HepG2 (cell line): ENCODE results near the gene SCN4B. TPM values are rescaled to one million over a fixed set of nuclear protein-coding genes. Genes with fewer than 3 reads are reported as not detected.

Experiments
- ATAD3A ChIP-seq: sonication (generic); formaldehyde crosslinking; IDR thresholded peaks from 2 replicates; pipeline ENCODE4 v1.4.0; 2020; ENCODE audit warnings: missing genetic modification reagents
- ATRX ChIP-seq: sonication (generic); formaldehyde crosslinking; IDR thresholded peaks from 2 replicates; pipeline ENCODE4 v1.4.0; 2020; ENCODE audit warnings: missing genetic modification reagents, borderline replicate concordance
- CBX2 ChIP-seq, 2 experiments: fragments of 200-600 bp in 1 of 2; sonication (generic); formaldehyde crosslinking in 1 of 2; IDR thresholded peaks; 2 replicates each; pipeline versions ENCODE4 v1.7.0 to v1.8.1; 2018 to 2022; ENCODE audit warnings: low read depth in 2 of 2, low read length in 1 of 2, mild to moderate bottlenecking in 1 of 2, missing genetic modification reagents in 1 of 2
- CHD4 ChIP-seq: fragments of 200-600 bp; sonication (generic); IDR thresholded peaks from 2 replicates; pipeline ENCODE4 v1.7.0; 2017; ENCODE audit warnings: mild to moderate bottlenecking, low read length, borderline replicate concordance
- EP300 ChIP-seq, 3 experiments: sonication (generic) in 1 of 3; formaldehyde crosslinking in 1 of 3; IDR thresholded peaks; 2 replicates each; pipeline versions ENCODE4 v1.5.1 to v1.6.1; 2011 to 2020; ENCODE audit warnings: low read depth in 2 of 3, low read length in 2 of 3, borderline replicate concordance in 1 of 3, improper control_type of control experiment in 1 of 3, mild to moderate bottlenecking in 1 of 3, missing genetic modification reagents in 1 of 3, moderate library complexity in 1 of 3
- FOXA1 ChIP-seq, 2 experiments: fragments of 450-650 bp in 1 of 2; sonication (generic) in 1 of 2; formaldehyde crosslinking in 1 of 2; IDR thresholded peaks; 2 replicates each; pipeline versions ENCODE4 v1.4.0 to v1.6.1; 2016 to 2020; ENCODE audit warnings: missing genetic modification reagents in 1 of 2
- FOXA3 ChIP-seq: IDR thresholded peaks from 2 replicates; pipeline ENCODE4 v1.6.1; 2016; ENCODE audit warnings: missing genetic modification reagents, missing compliant biosample characterization
- GABPB1 ChIP-seq: IDR thresholded peaks from 2 replicates; pipeline ENCODE4 v1.6.1; 2016; ENCODE audit warnings: mild to moderate bottlenecking, missing genetic modification reagents, moderate library complexity, missing compliant biosample characterization
- IKZF1 ChIP-seq: fragments of 450-650 bp; IDR thresholded peaks from 2 replicates; pipeline ENCODE4 v1.7.1; 2016
- JARID2 ChIP-seq: sonication (generic); formaldehyde crosslinking; IDR thresholded peaks from 2 replicates; pipeline ENCODE4 v1.8.1; 2023; ENCODE audit warnings: missing genetic modification reagents, inconsistent platforms; ENCODE audit not compliant: insufficient replicate concordance
- MYNN ChIP-seq: sonication (generic); formaldehyde crosslinking; IDR thresholded peaks from 2 replicates; pipeline ENCODE4 v1.4.0; 2020; ENCODE audit warnings: mild to moderate bottlenecking, low read depth, missing genetic modification reagents
- NR0B2 ChIP-seq: sonication (generic); formaldehyde crosslinking; IDR thresholded peaks from 2 replicates; pipeline ENCODE4 v1.4.0; 2020; ENCODE audit warnings: mild to moderate bottlenecking, missing genetic modification reagents
- PITX1 ChIP-seq: sonication (generic); formaldehyde crosslinking; IDR thresholded peaks from 2 replicates; pipeline ENCODE4 v1.5.1; 2020; ENCODE audit warnings: mild to moderate bottlenecking, missing genetic modification reagents
- RELA ChIP-seq: sonication (generic); formaldehyde crosslinking; IDR thresholded peaks from 2 replicates; pipeline ENCODE4 v1.4.0; 2020; ENCODE audit warnings: missing genetic modification reagents
- RFX5 ChIP-seq: IDR thresholded peaks from 2 replicates; pipeline ENCODE4 v1.6.1; 2011; ENCODE audit warnings: low read depth, low read length, improper control_type of control experiment
- SRY ChIP-seq: sonication (generic); formaldehyde crosslinking; IDR thresholded peaks from 2 replicates; pipeline ENCODE4 v1.8.0; 2022; ENCODE audit warnings: mild to moderate bottlenecking, missing genetic modification reagents
- TAF1 ChIP-seq: sonication (generic); formaldehyde crosslinking; IDR thresholded peaks from 2 replicates; pipeline ENCODE4 v1.4.0; 2020; ENCODE audit warnings: missing genetic modification reagents
- ZBTB7B ChIP-seq: sonication (generic); formaldehyde crosslinking; IDR thresholded peaks from 2 replicates; pipeline ENCODE4 v1.4.0; 2020; ENCODE audit warnings: missing genetic modification reagents
- ZMYM3 ChIP-seq: sonication (generic); formaldehyde crosslinking; IDR thresholded peaks from 2 replicates; pipeline ENCODE4 v1.5.1; 2020; ENCODE audit warnings: mild to moderate bottlenecking, missing genetic modification reagents
- ZNF501 ChIP-seq: sonication (generic); formaldehyde crosslinking; IDR thresholded peaks from 2 replicates; pipeline ENCODE4 v1.5.1; 2020; ENCODE audit warnings: mild to moderate bottlenecking, moderate library complexity, missing genetic modification reagents
- ZNF577 ChIP-seq: sonication (generic); formaldehyde crosslinking; IDR thresholded peaks from 2 replicates; pipeline ENCODE4 v1.4.0; 2020; ENCODE audit warnings: mild to moderate bottlenecking, low read depth, missing genetic modification reagents, borderline replicate concordance
- ZNF709 ChIP-seq: sonication (generic); formaldehyde crosslinking; IDR thresholded peaks from 2 replicates; pipeline ENCODE4 v1.5.0; 2020; ENCODE audit warnings: mild to moderate bottlenecking, missing genetic modification reagents
- ZNF800 ChIP-seq: sonication (generic); formaldehyde crosslinking; IDR thresholded peaks from 2 replicates; pipeline ENCODE4 v1.4.0; 2020; ENCODE audit warnings: missing genetic modification reagents
- ZNF878 ChIP-seq: sonication (generic); formaldehyde crosslinking; IDR thresholded peaks from 2 replicates; pipeline ENCODE4 v1.8.1; 2023; ENCODE audit warnings: mild to moderate bottlenecking, missing genetic modification reagents, moderate library complexity
- polyA plus RNA-seq, 8 experiments: library from polyadenylated mRNA; depleted of rRNA in 3 of 8; stranded (reverse) in 7 of 8; unstranded in 1 of 8; fragments of >200 nt; fragmentation: Illumina TruSeq in 4 of 8; extraction: Trizol in 4 of 8; gene quantifications; 2 replicates each; pipeline versions ENCODE4 v1.2.1 to v1.2.3, GENCODE V29; 2011 to 2016; ENCODE audit warnings: low read depth in 4 of 8, missing spikeins in 1 of 8, mixed read lengths in 1 of 8; ENCODE audit not compliant: insufficient read depth in 1 of 8
- total RNA-seq, 5 experiments: library from RNA; depleted of rRNA; stranded (reverse); fragments of >200 nt; fragmentation: Illumina TruSeq; extraction: Trizol; gene quantifications; 2 replicates each; pipeline ENCODE4 v1.2.3, GENCODE V29; 2016; ENCODE audit warnings: low read depth in 1 of 5
- TF ChIP-seq, protein P1 (sequence below): sonication (generic); formaldehyde crosslinking; IDR thresholded peaks from 2 replicates; pipeline ENCODE4 v1.4.0; 2020; ENCODE audit warnings: missing genetic modification reagents, mild to moderate bottlenecking, borderline replicate concordance
- TF ChIP-seq, protein P2 (sequence below): sonication (generic); formaldehyde crosslinking; IDR thresholded peaks from 2 replicates; pipeline ENCODE4 v1.5.1; 2020; ENCODE audit warnings: missing genetic modification reagents, mild to moderate bottlenecking, borderline replicate concordance

The SCN4B gene
- total and polyA plus RNA-seq, 2 of the 13 experiments (the other 11 are each of a cell fraction or from before 2014, with no cell fraction given), result 0.04 to 0.29 TPM

DNA sequence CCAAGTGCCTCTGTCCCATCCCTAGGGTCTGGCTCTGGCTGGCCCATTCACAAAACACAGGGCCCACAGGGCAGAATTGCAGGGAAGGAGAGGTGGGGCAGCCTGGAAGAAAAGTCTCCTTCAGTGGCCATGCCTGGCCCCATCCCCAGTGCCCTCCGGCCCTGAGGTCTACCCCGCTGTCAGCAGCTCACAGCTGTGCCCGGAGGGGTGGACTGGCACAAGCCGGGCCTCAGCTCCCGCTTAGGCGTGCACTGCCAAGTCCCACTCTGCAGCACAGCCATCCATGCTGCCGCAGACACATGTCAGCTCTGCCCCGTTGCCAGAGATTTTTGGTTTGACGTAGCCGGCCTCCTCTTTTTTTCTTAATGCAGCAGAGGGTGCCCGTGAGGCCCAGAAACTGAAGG lies 27.7 kb upstream of the SCN4B start (continued):
- no peak for TF ChIP-seq RELA (CRISPR knock-in tag)
- no peak for TF ChIP-seq CBX2 (IDR thresholded peaks at IDR 0.05; ENCODE audit: low read depth, low read length)
- TF ChIP-seq CBX2 (CRISPR knock-in tag; IDR thresholded peaks at IDR 0.05; ENCODE audit: low read depth), result no peak
- TF ChIP-seq ZBTB7B (CRISPR knock-in tag), result no peak
- no peak for TF ChIP-seq FOXA1 (IDR thresholded peaks at IDR 0.05)
- TF ChIP-seq FOXA1 (CRISPR knock-in tag; IDR thresholded peaks at IDR 0.05), result no peak
- no peak for TF ChIP-seq ATAD3A
- no peak for TF ChIP-seq RFX5
- TF ChIP-seq FOXA3 (CRISPR knock-in tag), result no peak
- TF ChIP-seq ZNF501, result no peak
- no peak for TF ChIP-seq JARID2 (CRISPR knock-in tag)
- peak; percentile 28; the same call in 1 of the 2 replicates for TF ChIP-seq PITX1
- no peak for TF ChIP-seq CHD4
- no peak for TF ChIP-seq ZNF577 (CRISPR knock-in tag)
- TF ChIP-seq EP300 (IDR thresholded peaks at IDR 0.05; ENCODE audit: low read depth in 2 of 2, low read length in 2 of 2), result no peak
- TF ChIP-seq EP300 (CRISPR knock-in tag; IDR thresholded peaks at IDR 0.05; ENCODE audit: borderline replicate concordance), result no peak
- no peak for TF ChIP-seq ZNF878 (CRISPR knock-in tag)
- TF ChIP-seq, protein P1, sequence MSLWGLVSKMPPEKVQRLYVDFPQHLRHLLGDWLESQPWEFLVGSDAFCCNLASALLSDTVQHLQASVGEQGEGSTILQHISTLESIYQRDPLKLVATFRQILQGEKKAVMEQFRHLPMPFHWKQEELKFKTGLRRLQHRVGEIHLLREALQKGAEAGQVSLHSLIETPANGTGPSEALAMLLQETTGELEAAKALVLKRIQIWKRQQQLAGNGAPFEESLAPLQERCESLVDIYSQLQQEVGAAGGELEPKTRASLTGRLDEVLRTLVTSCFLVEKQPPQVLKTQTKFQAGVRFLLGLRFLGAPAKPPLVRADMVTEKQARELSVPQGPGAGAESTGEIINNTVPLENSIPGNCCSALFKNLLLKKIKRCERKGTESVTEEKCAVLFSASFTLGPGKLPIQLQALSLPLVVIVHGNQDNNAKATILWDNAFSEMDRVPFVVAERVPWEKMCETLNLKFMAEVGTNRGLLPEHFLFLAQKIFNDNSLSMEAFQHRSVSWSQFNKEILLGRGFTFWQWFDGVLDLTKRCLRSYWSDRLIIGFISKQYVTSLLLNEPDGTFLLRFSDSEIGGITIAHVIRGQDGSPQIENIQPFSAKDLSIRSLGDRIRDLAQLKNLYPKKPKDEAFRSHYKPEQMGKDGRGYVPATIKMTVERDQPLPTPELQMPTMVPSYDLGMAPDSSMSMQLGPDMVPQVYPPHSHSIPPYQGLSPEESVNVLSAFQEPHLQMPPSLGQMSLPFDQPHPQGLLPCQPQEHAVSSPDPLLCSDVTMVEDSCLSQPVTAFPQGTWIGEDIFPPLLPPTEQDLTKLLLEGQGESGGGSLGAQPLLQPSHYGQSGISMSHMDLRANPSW (CRISPR knock-in tag), result no peak
- TF ChIP-seq ZNF800, result no peak
- TF ChIP-seq ATRX (CRISPR knock-in tag), result no peak
- TF ChIP-seq SRY (CRISPR knock-in tag), result no peak
- 0 out of 2 replicates have a peak, but pooled peaks have one; percentile 34 for TF ChIP-seq TAF1 (CRISPR knock-in tag)
- TF ChIP-seq ZMYM3 (CRISPR knock-in tag), result peak; percentile 53; the same call in 1 of the 2 replicates
- TF ChIP-seq, protein P2, sequence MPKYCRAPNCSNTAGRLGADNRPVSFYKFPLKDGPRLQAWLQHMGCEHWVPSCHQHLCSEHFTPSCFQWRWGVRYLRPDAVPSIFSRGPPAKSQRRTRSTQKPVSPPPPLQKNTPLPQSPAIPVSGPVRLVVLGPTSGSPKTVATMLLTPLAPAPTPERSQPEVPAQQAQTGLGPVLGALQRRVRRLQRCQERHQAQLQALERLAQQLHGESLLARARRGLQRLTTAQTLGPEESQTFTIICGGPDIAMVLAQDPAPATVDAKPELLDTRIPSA, result no peak
- TF ChIP-seq GABPB1, result peak; percentile 22; the same call in 1 of the 2 replicates
- TF ChIP-seq IKZF1, result no peak
- TF ChIP-seq ZNF709 (CRISPR knock-in tag), result no peak
- TF ChIP-seq NR0B2, result no peak
- no peak for TF ChIP-seq MYNN
